Tibial nerve (tissue), 4 donors: ENCODE results near the gene C1orf198.
A peak's percentile ranks its signal among the peaks of the same experiment; 100 is the strongest.

ENCODE experiments used
- CTCF ChIP-seq, 5 experiments: fragments of 200-600 bp in 3 of 5; fragments of 450-650 bp in 2 of 5; sonication (generic) in 3 of 5; IDR thresholded peaks; one replicate each; pipeline ENCODE4 v1.5.1; 2016 to 2019; ENCODE audit warnings: antibody characterized with exemption in 5 of 5, mild to moderate bottlenecking in 3 of 5, moderate library complexity in 2 of 5
- EP300 ChIP-seq, 2 donors: sonication (generic); formaldehyde crosslinking; IDR thresholded peaks; one replicate each; pipeline ENCODE4 v1.6.1; 2017; ENCODE audit warnings: antibody characterized with exemption in 2 of 2, mild to moderate bottlenecking in 1 of 2

- TF ChIP-seq CTCF (IDR thresholded peaks at IDR 0.05): peak in 1 of 5 experiments; percentile 14
- TF ChIP-seq EP300 (IDR thresholded peaks at IDR 0.05): peak in 1 of 2 donors; percentile 81
Measured at GRCh38 chr1:230867903-230868735, at the start of gene C1orf198.
